ENCODE data around the gene ADAM15. TPM values are rescaled to one million over a fixed set of nuclear protein-coding genes. Genes with fewer than 3 reads are reported as not detected.

ADAM15 gene, protein sequence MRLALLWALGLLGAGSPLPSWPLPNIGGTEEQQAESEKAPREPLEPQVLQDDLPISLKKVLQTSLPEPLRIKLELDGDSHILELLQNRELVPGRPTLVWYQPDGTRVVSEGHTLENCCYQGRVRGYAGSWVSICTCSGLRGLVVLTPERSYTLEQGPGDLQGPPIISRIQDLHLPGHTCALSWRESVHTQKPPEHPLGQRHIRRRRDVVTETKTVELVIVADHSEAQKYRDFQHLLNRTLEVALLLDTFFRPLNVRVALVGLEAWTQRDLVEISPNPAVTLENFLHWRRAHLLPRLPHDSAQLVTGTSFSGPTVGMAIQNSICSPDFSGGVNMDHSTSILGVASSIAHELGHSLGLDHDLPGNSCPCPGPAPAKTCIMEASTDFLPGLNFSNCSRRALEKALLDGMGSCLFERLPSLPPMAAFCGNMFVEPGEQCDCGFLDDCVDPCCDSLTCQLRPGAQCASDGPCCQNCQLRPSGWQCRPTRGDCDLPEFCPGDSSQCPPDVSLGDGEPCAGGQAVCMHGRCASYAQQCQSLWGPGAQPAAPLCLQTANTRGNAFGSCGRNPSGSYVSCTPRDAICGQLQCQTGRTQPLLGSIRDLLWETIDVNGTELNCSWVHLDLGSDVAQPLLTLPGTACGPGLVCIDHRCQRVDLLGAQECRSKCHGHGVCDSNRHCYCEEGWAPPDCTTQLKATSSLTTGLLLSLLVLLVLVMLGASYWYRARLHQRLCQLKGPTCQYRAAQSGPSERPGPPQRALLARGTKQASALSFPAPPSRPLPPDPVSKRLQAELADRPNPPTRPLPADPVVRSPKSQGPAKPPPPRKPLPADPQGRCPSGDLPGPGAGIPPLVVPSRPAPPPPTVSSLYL
- total RNA-seq = 100 to 1,000 TPM; 135 to 194 (median 183) TPM

DNA sequence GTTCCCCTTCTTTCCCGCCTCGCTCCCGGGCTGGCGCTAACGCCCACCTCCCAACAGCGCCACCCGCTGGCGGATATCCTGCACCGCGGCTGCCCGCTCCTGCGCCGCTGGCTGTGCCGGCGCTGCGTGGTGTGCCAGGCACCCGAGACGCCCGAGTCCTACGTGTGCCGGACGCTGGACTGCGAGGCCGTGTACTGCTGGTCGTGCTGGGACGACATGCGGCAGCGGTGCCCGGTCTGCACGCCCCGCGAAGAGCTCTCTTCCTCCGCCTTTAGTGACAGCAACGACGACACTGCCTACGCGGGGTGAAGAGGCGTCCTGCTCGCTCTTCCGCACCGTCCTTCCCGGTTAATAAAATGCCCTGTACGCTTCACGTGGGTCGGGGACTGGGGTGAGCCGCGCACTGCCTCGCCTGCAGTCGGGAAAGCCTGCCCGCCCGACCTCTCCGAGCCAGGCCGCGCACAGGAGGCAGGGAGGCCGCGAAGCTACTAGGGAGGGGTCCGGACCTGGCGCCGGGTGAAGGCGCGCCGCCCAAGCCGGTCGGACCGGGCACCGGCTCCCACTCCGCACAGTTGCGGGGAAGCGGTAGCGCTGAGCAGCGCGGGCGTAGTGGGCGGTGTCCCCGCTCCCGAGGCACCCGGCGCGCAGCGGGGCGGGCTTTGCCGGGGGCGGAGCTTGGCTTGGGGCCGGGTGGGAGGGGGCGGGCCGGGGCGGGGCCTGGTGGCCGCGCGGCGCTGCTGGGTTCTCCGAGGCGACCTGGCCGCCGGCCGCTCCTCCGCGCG is at the start of gene ADAM15:
ADAM15 (plus strand) TSS at position 757 of the 782 bp plus-strand sequence. CDS start 71 bp downstream, outside the sequence.
- Histone ChIP-seq H3K27me3 (no peaks in the 10 kb centered on the region), H3K9me3 (no peaks in the 10 kb centered on the region), H3K36me3 (peaks cover 5 to 31% (median 20%) of the 10 kb centered on the region in 3 donors), H3K4me1 (peaks cover 26 to 68% (median 32%) of the 10 kb centered on the region in 3 donors), H3K27ac (peak within 1 kb of the TSS; percentile 94 to 98 (median 98)), H3K4me3 (peak within 1 kb of the TSS; percentile 65 to 93 (median 88))
- no peak for DNase-seq
- 0% methylated on average over 8 of the region's 99 CpGs; no CpG with 5 or more reads in 1 of the 2 donors for WGBS, 2 donors
- TF ChIP-seq, protein P1, sequence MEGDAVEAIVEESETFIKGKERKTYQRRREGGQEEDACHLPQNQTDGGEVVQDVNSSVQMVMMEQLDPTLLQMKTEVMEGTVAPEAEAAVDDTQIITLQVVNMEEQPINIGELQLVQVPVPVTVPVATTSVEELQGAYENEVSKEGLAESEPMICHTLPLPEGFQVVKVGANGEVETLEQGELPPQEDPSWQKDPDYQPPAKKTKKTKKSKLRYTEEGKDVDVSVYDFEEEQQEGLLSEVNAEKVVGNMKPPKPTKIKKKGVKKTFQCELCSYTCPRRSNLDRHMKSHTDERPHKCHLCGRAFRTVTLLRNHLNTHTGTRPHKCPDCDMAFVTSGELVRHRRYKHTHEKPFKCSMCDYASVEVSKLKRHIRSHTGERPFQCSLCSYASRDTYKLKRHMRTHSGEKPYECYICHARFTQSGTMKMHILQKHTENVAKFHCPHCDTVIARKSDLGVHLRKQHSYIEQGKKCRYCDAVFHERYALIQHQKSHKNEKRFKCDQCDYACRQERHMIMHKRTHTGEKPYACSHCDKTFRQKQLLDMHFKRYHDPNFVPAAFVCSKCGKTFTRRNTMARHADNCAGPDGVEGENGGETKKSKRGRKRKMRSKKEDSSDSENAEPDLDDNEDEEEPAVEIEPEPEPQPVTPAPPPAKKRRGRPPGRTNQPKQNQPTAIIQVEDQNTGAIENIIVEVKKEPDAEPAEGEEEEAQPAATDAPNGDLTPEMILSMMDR (IDR thresholded peaks at IDR 0.05) = peak; percentile 89 to 98 (median 95)
- peak in 2 of 4 donors; percentile 30 to 68 for TF ChIP-seq POLR2A (IDR thresholded peaks at IDR 0.05)
- intact Hi-C loops (cut with DNase I) = no loop called here

GRCh38 chr1:155001425-155001674 is 49.8 kb upstream of the ADAM15 start:
- H3K4me1 ChIP-seq = peaks cover 38 to 56% (median 48%) of the 10 kb centered on the region in 3 donors
- DNase-seq = no peak
- no peaks in the 10 kb centered on the region for H3K9me3 ChIP-seq
- 0% methylated on average over 4 to 6 of the region's 11 CpGs for WGBS, 2 donors
- TF ChIP-seq POLR2A (IDR thresholded peaks at IDR 0.05) = no peak
- TF ChIP-seq, protein P1 (IDR thresholded peaks at IDR 0.05) = no peak
- no peaks in the 10 kb centered on the region for H3K27me3 ChIP-seq
- peak overlapping the region; percentile 77 to 96 (median 86) for H3K4me3 ChIP-seq
- H3K36me3 ChIP-seq = peaks cover 0 to 6% (median 0%) of the 10 kb centered on the region in 3 donors
- H3K27ac ChIP-seq = peak overlapping the region; percentile 97 to 99 (median 98)
- intact Hi-C loops (cut with DNase I) = no loop called here

DNA sequence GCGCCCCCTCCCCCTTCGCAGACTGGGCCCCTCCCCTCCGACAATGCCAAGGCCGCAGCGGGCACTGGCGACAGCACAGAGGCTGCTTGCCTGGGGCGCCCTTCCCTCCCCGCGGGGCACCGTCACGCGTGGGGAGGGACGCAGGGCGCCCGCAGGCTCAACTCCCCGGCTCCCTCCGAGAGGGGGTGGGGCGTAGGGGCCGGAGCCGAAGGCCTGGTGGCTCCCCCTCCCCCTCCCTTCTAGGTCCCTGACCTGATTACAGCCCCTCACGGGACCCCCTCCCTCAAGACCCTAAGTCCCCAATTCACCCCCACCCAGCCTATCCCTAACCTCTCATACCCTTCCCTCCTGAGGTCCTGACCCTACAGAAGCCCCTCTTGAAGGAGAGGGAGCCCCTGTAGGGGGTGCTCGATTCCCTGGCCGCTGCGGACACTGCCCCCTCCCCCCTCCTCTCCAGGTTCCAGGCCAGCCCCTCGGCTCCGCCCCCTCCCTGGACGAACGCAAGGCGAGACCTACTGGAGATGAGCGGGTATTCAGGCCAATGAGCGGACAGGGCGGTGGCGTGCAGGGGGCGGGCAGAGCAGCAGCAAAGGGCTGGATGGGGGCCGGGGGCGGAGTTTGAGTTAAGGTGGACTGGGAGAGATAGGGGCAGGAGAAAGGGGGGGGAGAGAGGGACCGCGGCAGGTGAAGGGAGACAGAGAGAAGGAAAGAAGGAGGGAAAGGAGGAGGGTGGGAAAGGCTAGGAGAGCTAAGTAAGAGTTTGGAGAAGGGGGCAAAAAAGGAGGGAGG is 49.2 kb upstream of the ADAM15 start:
- no peaks in the 10 kb centered on the region for H3K9me3 ChIP-seq
- TF ChIP-seq, protein P1 (IDR thresholded peaks at IDR 0.05) = peak in 3 of 6 experiments; percentile 14 to 28 (median 16)
- TF ChIP-seq POLR2A (IDR thresholded peaks at IDR 0.05) = peak in 3 of 4 donors; percentile 3 to 85 (median 48)
- peak; percentile 96 for DNase-seq
- intact Hi-C loops (cut with DNase I) = no loop called here
- no peaks in the 10 kb centered on the region for H3K27me3 ChIP-seq
- H3K4me3 ChIP-seq = peak overlapping the region; percentile 77 to 96 (median 86)
- H3K4me1 ChIP-seq = peaks cover 43 to 61% (median 53%) of the 10 kb centered on the region in 3 donors
- H3K27ac ChIP-seq = peak overlapping the region; percentile 97 to 99 (median 98)
- peaks cover 0 to 7% (median 0%) of the 10 kb centered on the region in 3 donors for H3K36me3 ChIP-seq
- WGBS, 2 donors = 0 to 3% methylated on average over 4 to 6 of the region's 38 CpGs

DNA sequence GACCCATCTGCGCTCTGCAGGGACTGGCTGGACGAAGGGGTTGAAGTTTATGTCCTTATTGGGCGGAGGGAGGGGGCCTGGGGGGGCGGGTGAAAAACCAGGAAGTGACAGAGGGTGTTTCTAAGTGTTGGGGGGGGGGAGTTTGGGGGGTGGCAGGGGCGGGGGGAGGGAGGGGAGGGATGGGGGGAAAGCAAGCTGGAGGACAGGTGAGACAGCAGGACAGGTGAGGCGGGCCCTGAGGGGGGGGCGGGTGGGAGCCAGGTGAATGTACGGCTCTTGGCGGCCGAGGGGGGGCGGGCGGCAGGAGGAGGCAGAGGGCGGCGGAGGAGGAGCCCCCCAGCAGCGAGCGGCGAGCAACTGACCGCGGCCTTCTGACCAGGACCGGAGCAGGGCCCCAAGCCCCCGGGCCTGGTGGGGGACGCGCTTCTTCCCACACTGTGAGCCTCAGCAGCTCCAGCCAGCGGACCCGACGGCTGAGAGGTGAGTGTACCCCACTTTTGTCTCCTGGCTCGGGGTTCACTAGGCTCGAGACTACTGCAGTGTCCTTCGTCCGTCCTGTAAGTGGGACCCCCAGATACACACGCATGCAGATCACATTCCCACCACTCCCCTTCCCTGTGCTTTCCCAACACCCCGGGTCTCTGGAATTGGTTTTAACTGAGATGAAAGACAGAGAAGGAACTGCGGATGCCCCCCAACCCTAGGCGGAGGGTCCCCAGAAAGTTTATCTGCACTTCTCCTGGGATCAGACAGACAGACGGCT is 48.5 kb upstream of the ADAM15 start, which contains the start of gene ZBTB7B:
ZBTB7B (plus strand) TSS at position 339 of the 763 bp plus-strand sequence. CDS start 11,859 bp downstream, outside the sequence.
- H3K27ac ChIP-seq = peak within 1 kb of the TSS; percentile 97 to 99 (median 98)
- intact Hi-C loops (cut with DNase I) = no loop called here

More for the DNA sequence above, 48.5 kb upstream of the ADAM15 start, which contains the start of gene ZBTB7B:
- H3K4me3 ChIP-seq = peak within 1 kb of the TSS; percentile 77 to 96 (median 86)
- H3K9me3 ChIP-seq = no peaks in the 10 kb centered on the region
- TF ChIP-seq POLR2A (IDR thresholded peaks at IDR 0.05) = peak in 1 of 4 donors; percentile 36
- TF ChIP-seq, protein P1 (IDR thresholded peaks at IDR 0.05) = peak in 1 of 6 experiments; percentile 5
- no peaks in the 10 kb centered on the region for H3K27me3 ChIP-seq
- no peak for DNase-seq
- 0% methylated on average over 6 to 11 of the region's 35 CpGs for WGBS, 2 donors
- peaks cover 0 to 7% (median 0%) of the 10 kb centered on the region in 3 donors for H3K36me3 ChIP-seq
- peaks cover 51 to 69% (median 61%) of the 10 kb centered on the region in 3 donors for H3K4me1 ChIP-seq
